GM21737 (cell line): ENCODE results near the gene CYP17A1.
"Not testable (repeated sequence)": the region's sequence is repeated elsewhere in the genome, so short reads cannot be mapped to it uniquely, and the experiment has no call there.

Experiments used
- ATAC-seq: cut with Tn5 transposase; IDR thresholded peaks from one replicate; pipeline ENCODE4 v1.9.1; 2021; ENCODE audit warnings: mild to moderate bottlenecking, moderate library complexity; ENCODE audit not compliant: unreplicated experiment

Gene CYP17A1, protein sequence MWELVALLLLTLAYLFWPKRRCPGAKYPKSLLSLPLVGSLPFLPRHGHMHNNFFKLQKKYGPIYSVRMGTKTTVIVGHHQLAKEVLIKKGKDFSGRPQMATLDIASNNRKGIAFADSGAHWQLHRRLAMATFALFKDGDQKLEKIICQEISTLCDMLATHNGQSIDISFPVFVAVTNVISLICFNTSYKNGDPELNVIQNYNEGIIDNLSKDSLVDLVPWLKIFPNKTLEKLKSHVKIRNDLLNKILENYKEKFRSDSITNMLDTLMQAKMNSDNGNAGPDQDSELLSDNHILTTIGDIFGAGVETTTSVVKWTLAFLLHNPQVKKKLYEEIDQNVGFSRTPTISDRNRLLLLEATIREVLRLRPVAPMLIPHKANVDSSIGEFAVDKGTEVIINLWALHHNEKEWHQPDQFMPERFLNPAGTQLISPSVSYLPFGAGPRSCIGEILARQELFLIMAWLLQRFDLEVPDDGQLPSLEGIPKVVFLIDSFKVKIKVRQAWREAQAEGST

DNA sequence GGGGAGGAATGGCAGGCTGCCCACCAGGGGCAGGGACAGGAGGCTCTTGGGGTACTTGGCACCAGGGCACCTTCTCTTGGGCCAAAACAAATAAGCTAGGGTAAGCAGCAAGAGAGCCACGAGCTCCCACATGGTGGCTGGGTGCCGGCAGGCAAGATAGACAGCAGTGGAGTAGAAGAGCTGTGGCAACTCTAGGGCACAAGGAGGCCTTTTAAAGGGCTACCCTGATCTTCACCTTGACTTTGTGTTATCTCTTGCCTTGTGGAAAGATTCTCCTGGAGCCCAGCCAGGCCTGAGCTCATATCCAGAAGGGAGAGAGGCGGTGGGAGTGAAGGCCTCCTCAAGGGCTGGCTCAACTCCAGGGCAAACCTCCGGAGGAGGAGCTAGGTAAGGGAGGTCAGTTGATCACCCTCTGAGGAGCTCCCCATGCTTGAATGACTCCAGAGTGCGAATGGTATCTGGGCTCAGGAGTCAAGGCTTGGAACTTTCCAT is at the start of gene CYP17A1:
Gene CYP17A1 (minus strand): TSS at position 184 of the 492 bp plus-strand sequence. CDS start 52 bp downstream, at position 132.
- ATAC-seq, result no peak

- ATAC-seq, result no peak
These were observed 43.0 kb upstream of the CYP17A1 start for GRCh38 chr10:102880256-102880655.

GRCh38 chr10:102878629-102879028 is 41.4 kb upstream of the CYP17A1 start:
- ATAC-seq, result no peak

DNA sequence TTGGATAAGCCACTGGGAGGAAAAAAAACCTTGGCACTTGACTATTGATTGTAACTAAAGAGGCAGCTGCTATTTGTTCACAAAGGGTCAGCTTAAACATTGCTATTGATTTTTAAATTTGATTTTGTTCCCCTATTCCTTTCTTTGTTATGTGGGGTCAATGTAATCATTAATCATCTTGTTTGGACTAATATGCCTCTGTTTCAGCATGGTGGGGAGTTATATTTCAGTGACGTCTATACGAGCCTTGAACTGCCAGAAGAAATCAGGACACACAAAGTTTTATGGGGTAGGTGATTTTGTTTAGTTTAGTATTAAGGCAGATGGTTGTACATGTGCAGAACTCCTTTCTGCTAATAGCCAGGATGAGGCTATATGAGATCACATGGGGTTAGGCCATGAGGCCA is 39.5 kb upstream of the CYP17A1 start:
- no peak for ATAC-seq

DNA sequence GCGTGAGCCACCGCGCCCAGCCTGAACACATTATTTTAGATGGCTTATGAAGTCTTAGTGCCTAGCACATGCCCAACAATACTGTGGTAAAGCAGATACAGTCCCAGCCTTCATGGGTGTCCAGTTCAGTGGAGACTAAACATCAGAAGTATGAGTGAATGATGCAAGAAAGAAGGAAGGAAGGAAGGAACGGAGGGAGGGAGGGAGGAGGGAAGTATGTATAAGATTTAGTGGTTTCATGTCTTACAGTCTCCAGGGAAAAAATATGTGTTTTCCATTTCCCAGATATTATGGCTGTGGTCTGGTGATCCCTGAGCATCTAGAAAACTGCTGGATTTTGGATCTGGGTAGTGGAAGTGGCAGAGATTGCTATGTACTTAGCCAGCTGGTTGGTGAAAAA is 35.0 kb upstream of the CYP17A1 start:
- ATAC-seq, result no peak

GRCh38 chr10:102870221-102870620 is 33.0 kb upstream of the CYP17A1 start:
- ATAC-seq, result no peak

- no peak for ATAC-seq
These were observed 32.3 kb upstream of the CYP17A1 start, which contains the start of gene AS3MT for GRCh38 chr10:102869258-102870198. Gene AS3MT, plus strand, starts transcription at chr10:102869470. Its CDS starts 123 bp downstream, at chr10:102869593.

DNA sequence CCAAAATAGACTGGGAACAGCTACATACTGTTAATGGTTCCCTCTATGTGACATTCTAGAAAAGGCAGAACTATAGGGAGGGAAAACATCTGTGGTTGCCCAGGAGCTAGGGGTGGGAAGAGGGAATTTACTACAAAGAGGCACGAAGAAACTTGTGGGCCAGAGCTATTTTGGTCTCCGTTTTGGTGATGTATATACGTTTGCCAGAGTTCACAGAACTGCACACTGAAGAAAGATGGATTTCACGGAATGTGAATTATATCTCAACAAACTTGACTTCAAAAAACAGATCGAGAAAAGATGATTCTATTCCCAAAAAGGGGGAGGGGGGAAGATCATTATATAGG is 31.7 kb upstream of the CYP17A1 start:
- ATAC-seq, result no peak

GRCh38 chr10:102865620-102866019 is 28.4 kb upstream of the CYP17A1 start:
- no peak for ATAC-seq

- ATAC-seq, result no peak
These were observed 26.4 kb upstream of the CYP17A1 start for GRCh38 chr10:102863660-102864059.

DNA sequence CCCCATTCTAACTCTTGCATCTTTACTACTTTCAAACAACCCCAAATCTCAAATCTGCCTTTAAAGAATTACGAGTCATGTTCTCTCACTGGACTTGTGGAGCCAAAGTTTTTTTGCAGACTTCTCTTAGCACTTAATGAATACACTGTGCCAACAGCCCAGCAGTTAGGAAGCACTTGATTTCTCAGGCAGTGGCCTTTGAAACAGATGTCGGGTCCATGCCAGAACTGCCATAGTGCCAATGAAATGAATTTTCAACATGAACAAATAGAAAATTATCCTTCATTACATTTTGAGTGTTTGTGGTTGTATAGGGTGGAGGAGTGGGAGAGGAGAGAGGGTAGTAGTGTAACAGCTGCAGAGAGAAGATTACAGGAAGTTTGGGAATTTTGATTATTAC is 22.7 kb upstream of the CYP17A1 start:
- no peak for ATAC-seq

GRCh38 chr10:102856758-102857424 is 19.7 kb upstream of the CYP17A1 start:
- ATAC-seq, result no peak

GRCh38 chr10:102855731-102856436 is 18.7 kb upstream of the CYP17A1 start:
- not testable (repeated sequence) for ATAC-seq

DNA sequence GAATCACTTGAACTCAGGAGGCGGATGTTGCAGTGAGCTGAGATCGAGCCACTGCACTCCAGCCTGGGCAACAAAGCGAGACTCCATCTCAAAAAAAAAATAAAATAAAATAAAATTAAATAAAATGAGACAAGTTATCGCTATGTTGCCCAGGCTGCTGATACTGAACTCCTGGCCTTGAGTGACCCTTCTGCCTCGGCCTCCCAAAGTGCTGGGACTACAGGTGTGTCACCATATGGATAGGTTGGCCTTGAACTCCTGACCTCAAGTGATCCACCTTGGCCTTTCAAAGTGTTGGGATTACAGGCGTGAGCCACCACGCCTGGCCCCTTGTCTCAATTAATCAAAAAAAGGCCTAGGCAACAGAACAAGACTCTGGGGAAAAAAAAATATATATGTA is 16.0 kb upstream of the CYP17A1 start:
- ATAC-seq, result not testable (repeated sequence)

GRCh38 chr10:102850025-102850518 is 12.9 kb upstream of the CYP17A1 start:
- ATAC-seq, result no peak

GRCh38 chr10:102845352-102845902 is 8.2 kb upstream of the CYP17A1 start:
- ATAC-seq, result no peak

DNA sequence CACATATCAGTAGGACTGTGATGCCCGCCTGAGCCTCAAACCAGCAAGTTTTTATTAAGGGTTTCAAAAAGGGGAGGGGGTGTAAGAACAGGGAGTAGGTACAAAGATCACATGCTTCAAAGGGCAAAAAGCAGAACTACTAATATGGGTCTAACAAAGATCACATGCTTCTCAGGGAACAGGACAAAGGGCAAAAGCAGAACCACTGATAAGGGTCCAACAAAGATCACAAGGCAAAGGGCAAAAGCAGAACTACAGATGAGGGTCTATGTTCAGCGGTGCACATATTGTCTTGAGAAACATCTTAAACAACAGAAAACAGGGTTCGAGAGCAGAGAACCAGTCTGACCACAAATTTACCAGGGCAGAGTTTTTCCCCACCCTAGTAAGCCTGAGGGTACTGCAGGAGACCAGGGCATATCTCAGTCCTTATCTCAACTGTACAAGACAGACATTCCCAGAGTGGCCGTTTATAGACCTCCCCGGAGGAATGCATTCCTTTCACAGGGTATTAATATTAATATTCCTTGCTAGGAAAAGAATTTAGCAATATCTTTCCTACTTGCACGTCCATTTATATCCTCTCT is 7.1 kb upstream of the CYP17A1 start:
- ATAC-seq, result not testable (repeated sequence)

GRCh38 chr10:102843139-102843538 is 5.9 kb upstream of the CYP17A1 start:
- ATAC-seq, result not testable (repeated sequence)

DNA sequence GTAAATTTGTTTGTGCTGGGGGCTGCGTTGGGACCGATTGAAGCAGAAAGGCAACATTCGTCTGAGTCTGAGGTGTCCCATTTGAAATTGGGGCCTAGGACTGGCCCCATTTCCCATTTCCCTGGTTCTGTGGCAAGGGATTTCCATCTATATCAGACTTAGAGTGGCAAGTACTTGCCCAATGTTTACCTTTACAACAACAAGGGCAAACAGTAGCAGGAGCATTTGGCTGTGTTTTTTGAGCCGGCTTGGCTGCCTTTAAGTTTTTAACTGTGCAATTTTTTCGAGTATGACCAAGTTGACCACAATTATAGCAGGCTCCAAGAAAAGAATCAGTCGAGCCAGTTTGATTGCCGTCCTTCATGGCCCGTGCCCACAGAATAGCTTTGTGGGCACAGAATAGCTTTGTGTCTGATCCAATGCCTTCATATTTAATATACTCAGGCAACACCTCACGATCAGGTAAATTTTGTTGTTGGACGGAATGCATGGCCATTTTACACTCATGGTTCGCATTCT is 4.7 kb upstream of the CYP17A1 start:
- ATAC-seq, result no peak
